ENCODE data around the gene ANKRD34C. TPM values are rescaled to one million over a fixed set of nuclear protein-coding genes. Genes with fewer than 3 reads are reported as not detected.

Gene ANKRD34C
- total and polyA plus RNA-seq, 2 donors (not counting 1 experiment from before 2014, with no cell fraction given), result not detected

GRCh38 chr15:79292011-79292410 lies 9.5 kb downstream of the ANKRD34C start:
- Histone ChIP-seq H3K4me3 (ENCODE audit: control extremely low read depth in 1 of 5, extremely low read depth in 1 of 5, insufficient read depth in 1 of 5, low read depth in 2 of 5, low read length in 4 of 5) (no peak overlapping the region), H3K36me3 (replicated peaks in 1 of 2; ENCODE audit: control extremely low read depth in 1 of 2, control insufficient read depth in 1 of 2, extremely low read depth in 1 of 2, insufficient read depth in 2 of 2, low read length in 1 of 2) (no peaks in the 10 kb centered on the region), H3K27me3 (replicated peaks in 1 of 4; ENCODE audit: control extremely low read depth in 1 of 4, control insufficient read depth in 3 of 4, insufficient read depth in 4 of 4, low read length in 3 of 4) (peaks cover 0 to 21% (median 6%) of the 10 kb centered on the region in 4 experiments), H3K79me2 (ENCODE audit: control insufficient read depth, insufficient read depth, low read length) (no peaks in the 10 kb centered on the region), H3K9ac (ENCODE audit: low read length) (no peak overlapping the region), H3K9me3 (ENCODE audit: control extremely low read depth in 1 of 3, control insufficient read depth in 2 of 3, insufficient read depth in 1 of 3, low read length in 2 of 3) (no peaks in the 10 kb centered on the region), H3K4me2 (replicated peaks; ENCODE audit: low read depth, low read length, poor library complexity, severe bottlenecking) (no peak overlapping the region), H3K27ac (ENCODE audit: low read length in 2 of 2) (no peak overlapping the region), H2AFZ (ENCODE audit: insufficient read depth, low read depth, low read length, poor library complexity, severe bottlenecking) (no peak overlapping the region), H4K20me1 (ENCODE audit: control insufficient read depth, insufficient read depth, low read length, poor library complexity, severe bottlenecking) (no peaks in the 10 kb centered on the region), H3K4me1 (ENCODE audit: control insufficient read depth in 2 of 2, insufficient read depth in 2 of 2, low read length in 2 of 2) (no peaks in the 10 kb centered on the region)
- intact Hi-C loops (cut with micrococcal nuclease), result no loop called here
- Mint-ChIP-seq H3K9me3 (ENCODE audit: insufficient read depth) (no peaks in the 10 kb centered on the region), H3K4me1 (no peaks in the 10 kb centered on the region), H3K27ac (no peak overlapping the region), H3K4me3 (no peak overlapping the region), H3K27me3 (peaks cover 26% of the 10 kb centered on the region)
- DNase-seq, result no peak
- POLR2A ChIA-PET, result no interaction called here
- no peak for ATAC-seq (ENCODE audit: low read depth)
- no peak for TF ChIP-seq EZH2 (IDR thresholded peaks at IDR 0.05; ENCODE audit: borderline replicate concordance, insufficient read depth, low read depth, low read length, poor library complexity, severe bottlenecking)
- TF ChIP-seq CTCF (IDR thresholded peaks at IDR 0.05), result no peak
- 96% methylated on average over 4 of the region's 4 CpGs for WGBS (ENCODE audit: insufficient coverage)
- CTCF ChIA-PET, result no interaction called here

GRCh38 chr15:79294075-79294474 lies 11.6 kb downstream of the ANKRD34C start:
- ChIA-PET CTCF (no interaction called here), POLR2A (no interaction called here)
- WGBS (ENCODE audit: insufficient coverage), result 83% methylated on average over 7 of the region's 7 CpGs
- Histone ChIP-seq H3K4me3 (ENCODE audit: control extremely low read depth in 1 of 5, extremely low read depth in 1 of 5, insufficient read depth in 1 of 5, low read depth in 2 of 5, low read length in 4 of 5) (no peak overlapping the region), H3K4me2 (replicated peaks; ENCODE audit: low read depth, low read length, poor library complexity, severe bottlenecking) (no peak overlapping the region), H3K4me1 (ENCODE audit: control insufficient read depth in 2 of 2, insufficient read depth in 2 of 2, low read length in 2 of 2) (no peaks in the 10 kb centered on the region), H3K79me2 (ENCODE audit: control insufficient read depth, insufficient read depth, low read length) (no peaks in the 10 kb centered on the region), H3K9me3 (ENCODE audit: control extremely low read depth in 1 of 3, control insufficient read depth in 2 of 3, insufficient read depth in 1 of 3, low read length in 2 of 3) (no peaks in the 10 kb centered on the region), H4K20me1 (ENCODE audit: control insufficient read depth, insufficient read depth, low read length, poor library complexity, severe bottlenecking) (no peaks in the 10 kb centered on the region), H3K9ac (ENCODE audit: low read length) (no peak overlapping the region), H2AFZ (ENCODE audit: insufficient read depth, low read depth, low read length, poor library complexity, severe bottlenecking) (no peak overlapping the region), H3K27ac (ENCODE audit: low read length in 2 of 2) (no peak overlapping the region), H3K36me3 (replicated peaks in 1 of 2; ENCODE audit: control extremely low read depth in 1 of 2, control insufficient read depth in 1 of 2, extremely low read depth in 1 of 2, insufficient read depth in 2 of 2, low read length in 1 of 2) (no peaks in the 10 kb centered on the region), H3K27me3 (replicated peaks in 1 of 4; ENCODE audit: control extremely low read depth in 1 of 4, control insufficient read depth in 3 of 4, insufficient read depth in 4 of 4, low read length in 3 of 4) (peaks cover 0 to 14% (median 3%) of the 10 kb centered on the region in 4 experiments)
- intact Hi-C loops (cut with micrococcal nuclease), result no loop called here
- H3K27ac Mint-ChIP-seq, result no peak overlapping the region
- H3K4me3 Mint-ChIP-seq, result no peak overlapping the region
- TF ChIP-seq EZH2 (IDR thresholded peaks at IDR 0.05; ENCODE audit: borderline replicate concordance, insufficient read depth, low read depth, low read length, poor library complexity, severe bottlenecking) (no peak), CTCF (IDR thresholded peaks at IDR 0.05) (no peak)
- ATAC-seq (ENCODE audit: low read depth) (no peak), DNase-seq (no peak)
- peaks cover 24% of the 10 kb centered on the region for H3K27me3 Mint-ChIP-seq
- no peaks in the 10 kb centered on the region for H3K9me3 Mint-ChIP-seq (ENCODE audit: insufficient read depth)
- no peaks in the 10 kb centered on the region for H3K4me1 Mint-ChIP-seq

Data from B cell (primary cell).